ENCODE results near the gene ABR. TPM values are rescaled to one million over a fixed set of nuclear protein-coding genes. Genes with fewer than 3 reads are reported as not detected.

Gene ABR
- total RNA-seq, 2 donors from 2014 or later = 80.7 to 82.7 TPM

DNA sequence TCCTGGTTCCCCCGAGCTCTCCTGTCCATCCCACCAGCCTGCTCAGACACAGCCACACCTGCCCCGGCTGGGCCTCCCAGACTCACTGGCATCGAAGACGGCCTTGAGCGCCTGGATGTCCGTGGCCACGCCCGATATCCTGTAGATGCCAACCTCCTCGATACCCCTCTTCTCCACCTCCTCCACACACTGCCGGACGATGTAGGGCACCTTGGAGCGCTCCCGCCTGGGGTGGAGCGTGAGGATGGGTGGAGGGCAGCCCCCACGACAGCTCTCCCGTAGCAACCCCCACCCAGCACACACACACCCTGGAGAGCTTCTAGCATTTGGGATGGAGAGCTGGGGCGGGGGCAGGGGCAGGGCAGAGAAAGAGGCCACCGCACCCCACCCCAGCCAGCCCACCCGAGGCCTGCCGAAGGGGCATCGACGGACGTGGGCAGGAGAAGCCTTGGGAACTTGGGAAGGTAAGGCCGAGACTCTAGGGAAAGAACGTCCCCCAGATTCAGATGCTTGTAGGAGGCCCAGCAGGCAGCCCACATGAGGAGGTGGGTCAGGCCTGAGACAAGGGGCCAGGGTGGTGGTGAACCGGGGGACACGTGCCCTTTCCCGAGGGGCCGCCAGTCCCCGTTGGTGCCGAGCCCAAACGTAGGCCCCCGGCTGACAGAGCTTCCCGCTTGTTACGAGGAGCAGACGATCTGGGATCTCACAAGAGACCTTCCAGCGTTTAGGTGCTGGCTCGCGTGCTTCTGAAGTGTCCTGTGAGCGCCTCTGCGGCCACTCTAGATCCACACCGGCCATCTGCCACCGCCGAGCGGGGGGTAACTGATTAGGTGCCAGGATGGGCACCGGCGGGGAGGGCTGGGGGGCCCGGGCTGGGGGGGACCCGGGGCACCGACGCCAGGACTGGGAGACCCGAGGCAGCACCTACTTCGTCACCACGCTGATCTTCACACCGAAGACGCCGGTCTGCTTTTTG lies 167.7 kb downstream of the ABR start:
- no peak for TF ChIP-seq POLR2A (IDR thresholded peaks at IDR 0.05)
- no peak for TF ChIP-seq POLR2AphosphoS5 (IDR thresholded peaks at IDR 0.05)
- no peak for TF ChIP-seq CTCF (IDR thresholded peaks at IDR 0.05)
- Histone ChIP-seq H3K36me3 (peaks cover 3 to 14% of the 10 kb centered on the region in 2 donors), H3K9me3 (no peaks in the 10 kb centered on the region), H3K27me3 (replicated peaks; ENCODE audit: insufficient read depth) (no peaks in the 10 kb centered on the region), H3K4me1 (replicated peaks) (no peaks in the 10 kb centered on the region), H3K27ac (no peak overlapping the region), H3K4me3 (no peak overlapping the region)
- intact Hi-C loops (cut with DNase I) = no loop called here
- DNase-seq (ENCODE audit: low spot score) = no peak
- 88% methylated on average over 54 of the region's 57 CpGs for WGBS

DNA sequence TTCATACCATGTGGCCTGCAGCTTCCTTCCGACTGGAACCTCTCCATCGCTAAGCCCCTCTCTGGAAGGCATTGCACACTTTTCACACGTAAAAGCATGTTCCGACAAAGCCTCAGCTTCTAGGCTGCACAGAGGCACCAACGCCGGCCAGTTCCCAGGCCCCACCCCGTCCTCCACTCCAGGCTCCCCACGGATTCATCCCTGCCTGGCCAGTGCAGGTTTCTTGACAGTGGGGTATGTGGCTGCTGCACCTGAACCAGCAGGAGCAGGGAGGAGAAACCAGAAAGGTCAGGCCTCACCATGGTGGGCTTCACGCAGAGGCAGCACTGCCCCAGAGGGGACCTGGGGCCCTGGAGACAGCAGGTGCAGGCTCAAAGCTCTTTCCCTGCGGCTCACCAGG lies 168.6 kb downstream of the ABR start:
- Histone ChIP-seq H3K36me3 (peaks cover 3 to 14% of the 10 kb centered on the region in 2 donors), H3K4me3 (no peak overlapping the region), H3K27ac (no peak overlapping the region), H3K9me3 (no peaks in the 10 kb centered on the region), H3K27me3 (replicated peaks; ENCODE audit: insufficient read depth) (no peaks in the 10 kb centered on the region), H3K4me1 (replicated peaks) (peaks cover 4% of the 10 kb centered on the region)
- WGBS = 70% methylated on average over 10 of the region's 10 CpGs
- intact Hi-C loops (cut with DNase I) = no loop called here
- TF ChIP-seq POLR2A (IDR thresholded peaks at IDR 0.05) (no peak), POLR2AphosphoS5 (IDR thresholded peaks at IDR 0.05) (no peak), CTCF (IDR thresholded peaks at IDR 0.05) (no peak)
- no peak for DNase-seq (ENCODE audit: low spot score)

- Histone ChIP-seq H3K27ac (no peak overlapping the region), H3K36me3 (peaks cover 3 to 14% of the 10 kb centered on the region in 2 donors), H3K4me1 (replicated peaks) (peaks cover 8% of the 10 kb centered on the region), H3K9me3 (no peaks in the 10 kb centered on the region), H3K27me3 (replicated peaks; ENCODE audit: insufficient read depth) (no peaks in the 10 kb centered on the region), H3K4me3 (no peak overlapping the region)
- intact Hi-C loops (cut with DNase I) = no loop called here
- DNase-seq (ENCODE audit: low spot score) = no peak
- TF ChIP-seq CTCF (IDR thresholded peaks at IDR 0.05) (no peak), POLR2AphosphoS5 (IDR thresholded peaks at IDR 0.05) (no peak), POLR2A (IDR thresholded peaks at IDR 0.05) (no peak)
- WGBS = 91% methylated on average over 14 of the region's 14 CpGs
These were observed 169.2 kb downstream of the ABR start for GRCh38 chr17:1010586-1010985.

DNA sequence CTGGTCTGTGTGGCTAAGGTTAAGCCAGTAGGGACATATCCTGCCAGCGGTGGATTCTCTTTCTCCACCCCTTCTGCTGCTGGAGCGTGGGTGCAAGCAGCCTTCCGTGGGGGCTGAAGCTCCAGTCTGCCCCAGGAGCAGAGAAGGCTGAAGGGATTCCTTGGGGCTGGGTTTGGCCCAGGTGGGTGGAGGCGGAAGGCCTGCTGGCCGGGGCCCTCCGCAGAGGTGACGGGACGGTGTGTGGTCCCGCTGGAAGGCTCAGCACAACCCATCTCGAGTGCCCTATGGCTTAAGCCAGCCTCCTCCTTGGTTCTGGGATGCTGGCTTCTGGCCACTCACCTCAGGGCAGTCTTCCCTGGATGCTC lies 169.7 kb downstream of the ABR start:
- Histone ChIP-seq H3K36me3 (peaks cover 3 to 14% of the 10 kb centered on the region in 2 donors), H3K4me3 (no peak overlapping the region), H3K27me3 (replicated peaks; ENCODE audit: insufficient read depth) (no peaks in the 10 kb centered on the region), H3K27ac (no peak overlapping the region), H3K4me1 (replicated peaks) (peaks cover 12% of the 10 kb centered on the region), H3K9me3 (no peaks in the 10 kb centered on the region)
- intact Hi-C loops (cut with DNase I) = no loop called here
- DNase-seq (ENCODE audit: low spot score) = no peak
- 80% methylated on average over 10 of the region's 10 CpGs for WGBS
- TF ChIP-seq CTCF (IDR thresholded peaks at IDR 0.05) (no peak), POLR2A (IDR thresholded peaks at IDR 0.05) (no peak)

Measured in prostate gland (tissue), 2 donors.